Neuron (in vitro differentiated cells): ENCODE data around the gene ERMAP.

Source experiments
- H2AFZ ChIP-seq: one replicate; pipeline ENCODE4 v1.6.1; 2013; ENCODE audit warnings: low read depth, mild to moderate bottlenecking, inconsistent platforms, low read length, moderate library complexity
- H3K27me3 ChIP-seq: one replicate; pipeline ENCODE4 v1.6.1; 2013; ENCODE audit warnings: low read length; ENCODE audit not compliant: insufficient read depth
- H3K36me3 ChIP-seq: one replicate; pipeline ENCODE4 v1.6.1; 2013; ENCODE audit warnings: low read length; ENCODE audit not compliant: insufficient read depth
- H3K4me1 ChIP-seq: one replicate; pipeline ENCODE4 v1.6.1; 2013; ENCODE audit warnings: low read length; ENCODE audit not compliant: insufficient read depth
- H3K4me3 ChIP-seq: 2 replicates; pipeline ENCODE4 v1.5.1; 2013; ENCODE audit warnings: mild to moderate bottlenecking, low read length, moderate library complexity
- H3K9me3 ChIP-seq: one replicate; pipeline ENCODE4 v1.6.1; 2013; ENCODE audit warnings: low read length

The ERMAP gene

GRCh38 chr1:42876009-42876408, 59.1 kb downstream of the ERMAP start:
- Histone ChIP-seq H3K27me3 (peaks cover 2% of the 10 kb centered on the region), H2AFZ (no peak overlapping the region), H3K4me3 (no peak overlapping the region), H3K9me3 (no peaks in the 10 kb centered on the region), H3K4me1 (no peaks in the 10 kb centered on the region), H3K36me3 (no peaks in the 10 kb centered on the region)

- H3K9me3 ChIP-seq: no peaks in the 10 kb centered on the region
- no peak overlapping the region for H2AFZ ChIP-seq
- H3K27me3 ChIP-seq: peaks cover 2% of the 10 kb centered on the region
- H3K4me1 ChIP-seq: no peaks in the 10 kb centered on the region
- H3K36me3 ChIP-seq: no peaks in the 10 kb centered on the region
- no peak overlapping the region for H3K4me3 ChIP-seq
Observed at GRCh38 chr1:42877380-42877779, 60.5 kb downstream of the ERMAP start.

DNA sequence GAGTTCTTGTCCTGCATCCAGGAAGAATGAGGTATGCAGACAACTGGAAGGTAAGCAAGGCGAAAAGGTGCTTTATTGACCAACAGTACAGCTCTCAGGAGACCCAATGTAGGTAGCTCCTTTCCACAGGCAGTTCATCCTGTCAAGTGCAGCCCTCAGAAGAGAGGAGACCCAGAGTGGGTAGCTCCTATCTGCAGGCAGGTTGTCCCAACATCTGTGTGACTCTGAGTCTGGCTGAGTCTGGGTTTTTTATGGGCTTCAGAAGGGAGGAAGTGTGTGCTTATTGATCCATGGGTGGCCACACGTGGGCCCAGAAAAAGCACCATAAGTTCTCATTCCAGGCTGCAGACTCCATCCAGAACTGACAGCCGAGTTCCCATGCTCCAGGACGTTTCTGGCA, 63.5 kb downstream of the ERMAP start:
- Histone ChIP-seq H3K36me3 (no peaks in the 10 kb centered on the region), H3K27me3 (peaks cover 2% of the 10 kb centered on the region), H3K4me3 (no peak overlapping the region), H3K9me3 (no peaks in the 10 kb centered on the region), H2AFZ (no peak overlapping the region), H3K4me1 (no peaks in the 10 kb centered on the region)

GRCh38 chr1:42886046-42886739, 69.3 kb downstream of the ERMAP start:
- Histone ChIP-seq H3K4me1 (peaks cover 3% of the 10 kb centered on the region), H3K4me3 (no peak overlapping the region), H2AFZ (no peak overlapping the region), H3K36me3 (no peaks in the 10 kb centered on the region), H3K9me3 (no peaks in the 10 kb centered on the region), H3K27me3 (no peaks in the 10 kb centered on the region)

- H3K9me3 ChIP-seq: no peaks in the 10 kb centered on the region
- no peak overlapping the region for H2AFZ ChIP-seq
- H3K36me3 ChIP-seq: no peaks in the 10 kb centered on the region
- H3K4me1 ChIP-seq: peaks cover 8% of the 10 kb centered on the region
- H3K27me3 ChIP-seq: no peaks in the 10 kb centered on the region
- H3K4me3 ChIP-seq: no peak overlapping the region
Observed at GRCh38 chr1:42886800-42887199, 69.9 kb downstream of the ERMAP start.

GRCh38 chr1:42887366-42887765, 70.4 kb downstream of the ERMAP start:
- no peak overlapping the region for H3K4me3 ChIP-seq
- no peaks in the 10 kb centered on the region for H3K36me3 ChIP-seq
- no peak overlapping the region for H2AFZ ChIP-seq
- no peaks in the 10 kb centered on the region for H3K27me3 ChIP-seq
- peaks cover 12% of the 10 kb centered on the region for H3K4me1 ChIP-seq
- H3K9me3 ChIP-seq: no peaks in the 10 kb centered on the region

DNA sequence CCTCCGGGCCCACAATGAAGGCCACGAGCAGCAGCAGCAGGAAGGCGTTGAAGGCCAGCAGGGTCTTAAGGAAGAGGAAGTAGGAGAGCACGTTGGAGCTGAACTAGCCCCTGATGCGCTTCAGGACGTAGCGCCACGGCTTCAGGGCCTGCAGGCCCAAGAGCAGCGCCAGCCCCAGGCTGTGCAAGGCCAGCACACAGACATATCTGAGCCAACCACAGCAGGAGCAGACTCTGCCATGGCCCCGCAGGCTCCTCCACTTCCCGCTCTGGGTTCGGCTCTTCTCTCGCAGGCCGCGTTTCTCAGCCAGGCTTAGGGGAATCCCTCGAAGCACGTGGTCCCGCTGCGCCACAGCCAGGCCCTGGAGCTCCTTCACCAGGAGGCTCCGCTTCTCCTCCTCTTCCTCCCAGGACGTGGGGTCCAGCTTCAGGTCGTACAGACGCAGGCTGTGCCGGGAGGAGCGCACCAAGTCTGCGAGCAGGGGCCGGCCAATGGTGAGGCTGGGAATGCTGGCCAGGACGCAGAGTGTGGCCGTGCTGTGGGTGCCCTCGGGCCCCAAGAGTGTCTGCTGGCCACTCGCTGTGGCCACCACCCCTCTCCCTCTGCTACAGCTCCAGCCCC, 71.2 kb downstream of the ERMAP start:
- no peaks in the 10 kb centered on the region for H3K9me3 ChIP-seq
- H3K4me1 ChIP-seq: peaks cover 12% of the 10 kb centered on the region
- H3K4me3 ChIP-seq: no peak overlapping the region
- no peaks in the 10 kb centered on the region for H3K27me3 ChIP-seq
- H2AFZ ChIP-seq: no peak overlapping the region
- no peaks in the 10 kb centered on the region for H3K36me3 ChIP-seq

GRCh38 chr1:42889264-42889663, 72.3 kb downstream of the ERMAP start:
- Histone ChIP-seq H3K4me3 (no peak overlapping the region), H3K36me3 (no peaks in the 10 kb centered on the region), H3K27me3 (no peaks in the 10 kb centered on the region), H3K4me1 (peaks cover 12% of the 10 kb centered on the region), H2AFZ (no peak overlapping the region), H3K9me3 (no peaks in the 10 kb centered on the region)

DNA sequence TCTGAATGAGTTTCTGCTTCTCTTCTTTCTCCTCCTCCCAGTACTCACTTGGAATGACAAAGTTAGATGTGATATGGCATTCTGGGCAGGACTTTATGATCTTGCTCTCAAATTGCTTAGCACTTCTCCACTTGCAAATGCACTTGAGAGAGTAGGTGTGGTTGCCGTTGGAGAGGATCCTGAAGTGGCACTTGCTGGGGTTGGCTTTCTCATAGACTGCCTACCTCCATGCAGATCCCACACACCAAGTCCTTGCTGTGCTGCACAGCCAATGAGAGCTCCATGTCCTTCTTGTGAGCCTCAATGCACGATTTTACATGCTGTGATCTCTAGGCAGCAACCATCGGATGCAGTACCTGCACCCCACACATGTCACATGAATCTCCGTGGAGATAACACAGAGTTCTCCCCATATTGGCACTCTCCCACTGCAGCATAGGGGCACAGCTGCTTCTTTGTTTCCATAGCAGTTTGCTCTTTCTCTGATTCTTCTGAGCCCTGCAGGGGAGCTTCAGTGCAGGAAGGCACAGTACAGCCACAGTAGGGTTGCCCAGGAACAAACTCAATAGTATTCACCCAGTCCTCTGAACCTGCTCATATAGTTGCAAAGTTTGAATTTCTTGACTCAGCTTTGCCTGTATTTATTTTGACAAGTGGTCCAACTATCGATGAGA, 74.7 kb downstream of the ERMAP start:
- Histone ChIP-seq H2AFZ (no peak overlapping the region), H3K4me1 (peaks cover 12% of the 10 kb centered on the region), H3K9me3 (no peaks in the 10 kb centered on the region), H3K36me3 (no peaks in the 10 kb centered on the region), H3K27me3 (no peaks in the 10 kb centered on the region), H3K4me3 (no peak overlapping the region)
